PC-9 (cell line): ENCODE results near the gene SEC24D. TPM values are rescaled to one million over a fixed set of nuclear protein-coding genes. Genes with fewer than 3 reads are reported as not detected.

ENCODE experiments used
- BruUV-seq: library from RNA; stranded (reverse); fragments of 400-500 nt; replicated peaks from 2 replicates; lab custom pipeline; 2021; lab: Mats Ljungman, UMichigan
- CTCF ChIA-PET: fragments of 300-600 bp; sonication (Branson Sonifier 250); formaldehyde crosslinking; loops from one replicate; lab custom pipeline; 2022; ENCODE audit warnings: antibody characterized with exemption; lab: Charles Lee
- POLR2A ChIA-PET: fragments of 300-600 bp; sonication (Branson Sonifier 250); formaldehyde crosslinking; loops from one replicate; lab custom pipeline; 2022; ENCODE audit warnings: antibody characterized with exemption; ENCODE audit not compliant: unreplicated experiment; lab: Charles Lee
- DNase-seq, 2 experiments: peaks; one replicate each; pipeline versions ENCODE4 v3.0.0 to v3.0.0-alpha.2; 2015 to 2022; ENCODE audit warnings: mixed read lengths in 1 of 2
- H2AFZ ChIP-seq: fragments of 200-600 bp; sonication (generic); 2 replicates; pipeline ENCODE4 v1.8.1; 2017; ENCODE audit warnings: antibody characterized with exemption
- H3F3A ChIP-seq: fragments of 200-600 bp; sonication (generic); 2 replicates; pipeline ENCODE4 v1.8.1; 2017; ENCODE audit warnings: antibody characterized with exemption, mild to moderate bottlenecking, low read depth; ENCODE audit not compliant: insufficient read depth
- H3K27ac ChIP-seq: fragments of 200-600 bp; sonication (generic); 2 replicates; pipeline ENCODE4 v1.6.1; 2016; ENCODE audit warnings: mixed run types
- H3K27me3 ChIP-seq: fragments of 200-600 bp; sonication (generic); 2 replicates; pipeline ENCODE4 v1.6.1; 2016; ENCODE audit warnings: low read depth, mixed run types; ENCODE audit not compliant: insufficient read depth
- H3K36me3 ChIP-seq: fragments of 200-600 bp; sonication (generic); 2 replicates; pipeline ENCODE4 v1.6.1; 2016; ENCODE audit warnings: low read depth, mixed run types
- H3K4me1 ChIP-seq: fragments of 200-600 bp; sonication (generic); replicated peaks from 2 replicates; pipeline ENCODE4 v1.6.1; 2016; ENCODE audit warnings: mixed run types; ENCODE audit not compliant: insufficient read depth
- H3K4me2 ChIP-seq: fragments of 200-600 bp; sonication (generic); 2 replicates; pipeline ENCODE4 v1.6.1; 2017; ENCODE audit warnings: mixed run types
- H3K4me3 ChIP-seq: fragments of 200-600 bp; sonication (generic); 2 replicates; pipeline ENCODE4 v1.6.1; 2016; ENCODE audit warnings: mixed run types
- H3K79me2 ChIP-seq: fragments of 200-600 bp; sonication (generic); 2 replicates; pipeline ENCODE4 v1.6.1; 2017; ENCODE audit warnings: low read depth, mixed run types
- H3K9me2 ChIP-seq: fragments of 200-600 bp; sonication (generic); 2 replicates; pipeline ENCODE4 v1.8.1; 2017; ENCODE audit warnings: mild to moderate bottlenecking; ENCODE audit not compliant: insufficient read depth
- H3K9me3 ChIP-seq: fragments of 200-600 bp; sonication (generic); 2 replicates; pipeline ENCODE4 v1.8.1; 2016; ENCODE audit warnings: low read depth; ENCODE audit not compliant: insufficient read depth
- H4K20me1 ChIP-seq: fragments of 200-600 bp; sonication (generic); 2 replicates; pipeline ENCODE4 v1.8.1; 2017; ENCODE audit not compliant: insufficient read depth
- EZH2 ChIP-seq: fragments of 200-600 bp; sonication (generic); IDR thresholded peaks from 2 replicates; pipeline ENCODE4 v1.8.0; 2017; ENCODE audit warnings: antibody characterized with exemption, low read depth
- intact Hi-C: fragments of 100-400 bp; cut with micrococcal nuclease; formaldehyde crosslinking; loops from one replicate; pipeline ENCODE4 v1.10.0; 2022; ENCODE audit not compliant: unreplicated experiment
- total RNA-seq: library from RNA; stranded (reverse); gene quantifications from 2 replicates; pipeline ENCODE4 v1.2.3, GENCODE V29; 2021
- TF ChIP-seq, protein P1 (sequence below): fragments of 200-600 bp; sonication (generic); conservative IDR thresholded peaks from 2 replicates; pipeline ENCODE4 v1.6.1; 2017; ENCODE audit warnings: mixed run types, antibody characterized with exemption, mild to moderate bottlenecking, moderate library complexity

SEC24D gene
- total RNA-seq, 1 experiment from 2014 or later = 17.3 TPM

DNA sequence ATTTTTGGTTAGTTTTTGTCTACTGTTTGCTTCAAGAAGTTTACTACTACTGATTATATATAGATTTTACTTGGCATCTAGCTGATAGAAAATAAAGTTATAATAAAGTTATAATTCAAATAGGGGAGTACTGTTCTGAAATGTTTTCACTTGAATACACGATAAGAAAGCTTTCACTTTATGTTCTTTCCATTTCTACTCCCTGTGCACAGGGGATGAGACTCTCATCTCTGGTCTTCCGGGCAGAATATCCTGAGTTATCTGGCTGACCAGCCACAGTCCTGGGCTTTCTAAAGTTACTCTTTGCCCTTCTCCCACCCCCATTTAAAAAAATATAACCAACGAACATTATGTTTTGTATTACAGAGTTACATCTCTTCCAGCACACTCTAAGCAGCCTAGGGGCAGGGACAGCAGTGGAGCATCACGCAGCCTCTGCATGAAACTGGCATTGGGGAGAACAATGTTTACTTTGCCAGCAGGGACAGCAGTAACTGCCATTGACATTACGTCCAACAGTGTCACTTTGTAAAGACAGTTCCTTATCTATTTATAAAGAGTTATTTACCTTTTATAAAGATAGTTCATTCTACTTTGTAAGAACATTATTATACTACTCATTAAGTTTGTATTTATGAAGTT is 86.5 kb downstream of the SEC24D start:
- BruUV-seq = no TSS peak
- H3K79me2 ChIP-seq = no peaks in the 10 kb centered on the region
- intact Hi-C loops = no loop called here
- no peaks in the 10 kb centered on the region for H3K36me3 ChIP-seq
- no peaks in the 10 kb centered on the region for H3K9me3 ChIP-seq
- H2AFZ ChIP-seq = no peak overlapping the region
- H3K4me2 ChIP-seq = no peak overlapping the region
- no peak overlapping the region for H3K4me3 ChIP-seq
- no peaks in the 10 kb centered on the region for H3K27me3 ChIP-seq
- no peaks in the 10 kb centered on the region for H3K4me1 ChIP-seq
- no peaks in the 10 kb centered on the region for H4K20me1 ChIP-seq
- H3K9me2 ChIP-seq = no peaks in the 10 kb centered on the region
- ChIA-PET POLR2A (no interaction called here), CTCF (no interaction called here)
- no peak for DNase-seq
- H3K27ac ChIP-seq = no peak overlapping the region
- TF ChIP-seq, protein P1, sequence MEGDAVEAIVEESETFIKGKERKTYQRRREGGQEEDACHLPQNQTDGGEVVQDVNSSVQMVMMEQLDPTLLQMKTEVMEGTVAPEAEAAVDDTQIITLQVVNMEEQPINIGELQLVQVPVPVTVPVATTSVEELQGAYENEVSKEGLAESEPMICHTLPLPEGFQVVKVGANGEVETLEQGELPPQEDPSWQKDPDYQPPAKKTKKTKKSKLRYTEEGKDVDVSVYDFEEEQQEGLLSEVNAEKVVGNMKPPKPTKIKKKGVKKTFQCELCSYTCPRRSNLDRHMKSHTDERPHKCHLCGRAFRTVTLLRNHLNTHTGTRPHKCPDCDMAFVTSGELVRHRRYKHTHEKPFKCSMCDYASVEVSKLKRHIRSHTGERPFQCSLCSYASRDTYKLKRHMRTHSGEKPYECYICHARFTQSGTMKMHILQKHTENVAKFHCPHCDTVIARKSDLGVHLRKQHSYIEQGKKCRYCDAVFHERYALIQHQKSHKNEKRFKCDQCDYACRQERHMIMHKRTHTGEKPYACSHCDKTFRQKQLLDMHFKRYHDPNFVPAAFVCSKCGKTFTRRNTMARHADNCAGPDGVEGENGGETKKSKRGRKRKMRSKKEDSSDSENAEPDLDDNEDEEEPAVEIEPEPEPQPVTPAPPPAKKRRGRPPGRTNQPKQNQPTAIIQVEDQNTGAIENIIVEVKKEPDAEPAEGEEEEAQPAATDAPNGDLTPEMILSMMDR = no peak
- TF ChIP-seq EZH2 = no peak
- no peaks in the 10 kb centered on the region for H3F3A ChIP-seq

DNA sequence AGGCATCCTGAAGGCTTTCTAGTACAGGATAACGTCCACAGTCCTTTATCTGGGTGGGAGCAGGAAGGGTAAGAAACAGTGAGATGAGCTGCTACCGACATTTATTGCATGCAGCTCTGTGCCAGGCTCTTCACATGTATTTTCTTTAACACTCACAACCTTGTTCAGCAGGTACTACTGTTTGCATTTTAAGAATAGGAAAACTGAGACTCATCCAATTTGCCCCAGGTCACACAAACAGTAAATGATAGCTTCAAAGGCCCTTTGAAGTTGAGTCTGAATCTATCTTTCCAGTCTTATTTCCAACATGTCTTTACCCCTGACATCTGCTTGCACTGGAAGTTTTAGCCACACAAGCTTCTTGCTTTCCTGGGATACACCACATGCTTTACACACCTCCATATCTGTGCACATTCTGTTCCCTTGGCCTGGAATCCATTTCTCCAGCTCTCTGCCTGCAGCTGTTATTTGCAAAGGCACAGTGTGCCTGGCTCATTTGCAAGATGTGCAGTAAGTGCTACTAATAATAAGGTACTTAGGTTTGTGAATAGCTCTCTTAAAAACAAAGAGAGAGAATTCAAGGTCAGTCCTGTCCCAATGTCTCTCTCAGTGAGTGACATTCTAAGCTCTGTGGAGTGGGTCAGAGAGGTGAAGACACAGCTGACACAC is 89.5 kb downstream of the SEC24D start:
- Histone ChIP-seq H2AFZ (no peak overlapping the region), H3K27ac (no peak overlapping the region), H3K9me2 (no peaks in the 10 kb centered on the region), H3K79me2 (no peaks in the 10 kb centered on the region), H3K4me1 (no peaks in the 10 kb centered on the region), H3K27me3 (no peaks in the 10 kb centered on the region), H3K4me2 (no peak overlapping the region), H3F3A (no peaks in the 10 kb centered on the region), H4K20me1 (no peaks in the 10 kb centered on the region), H3K4me3 (no peak overlapping the region), H3K36me3 (no peaks in the 10 kb centered on the region), H3K9me3 (no peaks in the 10 kb centered on the region)
- no peak for DNase-seq
- TF ChIP-seq, protein P1 = no peak
- intact Hi-C loops = no loop called here
- BruUV-seq = no TSS peak
- ChIA-PET CTCF (interaction anchor here (0.6 kb wide), 1 partner anchor 222 kb away, joined by 7 read pairs; no protein-coding TSS in a partner anchor), POLR2A (no interaction called here)

DNA sequence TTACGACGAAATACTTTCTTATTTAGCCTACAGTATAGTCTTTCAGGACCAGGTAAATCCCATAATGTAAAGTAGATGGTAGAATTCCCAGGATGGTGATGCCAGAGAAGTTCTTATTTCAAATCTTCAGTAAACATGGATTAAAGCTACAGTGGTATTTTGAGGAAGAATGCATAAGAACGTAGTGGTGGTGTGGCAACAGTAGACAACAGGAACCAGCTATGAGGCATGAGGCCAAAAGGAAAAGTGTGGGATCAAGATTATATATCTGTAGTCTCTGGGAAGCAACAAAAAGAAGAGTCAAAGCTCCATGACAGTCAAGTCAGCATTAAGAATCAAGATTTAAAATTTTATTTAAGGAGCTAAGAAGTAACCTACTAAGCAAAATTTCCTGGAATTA is 90.6 kb downstream of the SEC24D start:
- CTCF ChIA-PET = no interaction called here
- intact Hi-C loops = no loop called here
- H3K27ac ChIP-seq = no peak overlapping the region

More for the DNA sequence above, 90.6 kb downstream of the SEC24D start:
- no peaks in the 10 kb centered on the region for H4K20me1 ChIP-seq
- no peak for TF ChIP-seq EZH2
- TF ChIP-seq, protein P1 = no peak
- H3K36me3 ChIP-seq = no peaks in the 10 kb centered on the region
- POLR2A ChIA-PET = interaction anchor here (0.6 kb wide), 1 partner anchor 172 kb away, joined by 8 read pairs; no protein-coding TSS in a partner anchor
- H2AFZ ChIP-seq = no peak overlapping the region
- DNase-seq = no peak
- no peak overlapping the region for H3K4me2 ChIP-seq
- no peaks in the 10 kb centered on the region for H3K79me2 ChIP-seq
- H3K4me3 ChIP-seq = no peak overlapping the region
- no peaks in the 10 kb centered on the region for H3K27me3 ChIP-seq
- no peaks in the 10 kb centered on the region for H3K9me2 ChIP-seq
- no peaks in the 10 kb centered on the region for H3K4me1 ChIP-seq
- no peaks in the 10 kb centered on the region for H3F3A ChIP-seq
- no peaks in the 10 kb centered on the region for H3K9me3 ChIP-seq
- no TSS peak for BruUV-seq
